Measurements from ENCODE around the gene PDLIM1. TPM values are rescaled to one million over a fixed set of nuclear protein-coding genes. Genes with fewer than 3 reads are reported as not detected.

Gene PDLIM1
- total RNA-seq, 1 donor from 2014 or later, result 117 TPM

GRCh38 chr10:95300022-95300539 lies 9.3 kb upstream of the PDLIM1 start:
- TF ChIP-seq CTCF (conservative IDR thresholded peaks at IDR 0.05; ENCODE audit: low read depth, low read length), result no peak

GRCh38 chr10:95297402-95297801 lies 6.6 kb upstream of the PDLIM1 start:
- TF ChIP-seq CTCF (conservative IDR thresholded peaks at IDR 0.05; ENCODE audit: low read depth, low read length), result no peak
- no peak for DNase-seq (ENCODE audit: low read depth)
- no peak overlapping the region for H3K4me3 ChIP-seq (ENCODE audit: low read depth, low read length)

More at GRCh38 chr10:95300022-95300539, 9.3 kb upstream of the PDLIM1 start:
- H3K4me3 ChIP-seq (ENCODE audit: low read depth, low read length), result no peak overlapping the region
- no peak for DNase-seq (ENCODE audit: low read depth)

- no peak for DNase-seq (ENCODE audit: low read depth)
- H3K4me3 ChIP-seq (ENCODE audit: low read depth, low read length), result no peak overlapping the region
- no peak for TF ChIP-seq CTCF (conservative IDR thresholded peaks at IDR 0.05; ENCODE audit: low read depth, low read length)
These were observed 6.0 kb upstream of the PDLIM1 start for GRCh38 chr10:95296764-95297163.

- H3K4me3 ChIP-seq (ENCODE audit: low read depth, low read length), result peak overlapping the region; percentile 53
- no peak for DNase-seq (ENCODE audit: low read depth)
- TF ChIP-seq CTCF (conservative IDR thresholded peaks at IDR 0.05; ENCODE audit: low read depth, low read length), result no peak
These were observed 4.4 kb upstream of the PDLIM1 start for GRCh38 chr10:95295031-95295755.

- H3K4me3 ChIP-seq (ENCODE audit: low read depth, low read length), result no peak overlapping the region
- TF ChIP-seq CTCF (conservative IDR thresholded peaks at IDR 0.05; ENCODE audit: low read depth, low read length), result no peak
- no peak for DNase-seq (ENCODE audit: low read depth)
These were observed 2.8 kb upstream of the PDLIM1 start for GRCh38 chr10:95293631-95294030.

- peak overlapping the region; percentile 95 for H3K4me3 ChIP-seq (ENCODE audit: low read depth, low read length)
- DNase-seq (ENCODE audit: low read depth), result no peak
- TF ChIP-seq CTCF (conservative IDR thresholded peaks at IDR 0.05; ENCODE audit: low read depth, low read length), result no peak
These were observed 699 bp upstream of the PDLIM1 start for GRCh38 chr10:95291365-95292039.

Data from epithelial cell of proximal tubule (primary cell).